ENCODE measurements around the gene PDGFB.

PDGFB gene

GRCh38 chr22:39252461-39253434 is 8.0 kb upstream of the PDGFB start:
- peak overlapping the region; percentile 60; the same call in 1 of the 2 replicates for H3K9ac ChIP-seq (ENCODE audit: low read length)
- no peak for TF ChIP-seq EZH2phosphoT487 (IDR thresholded peaks at IDR 0.05; ENCODE audit: low read length)
- TF ChIP-seq EZH2 (optimal IDR thresholded peaks at IDR 0.05; ENCODE audit: low read depth, low read length) = no peak
- no peak for TF ChIP-seq CTCF (IDR thresholded peaks at IDR 0.05; ENCODE audit: low read length)
- H3K79me2 ChIP-seq (ENCODE audit: low read length) = no peaks in the 10 kb centered on the region
- H2AFZ ChIP-seq (ENCODE audit: low read length) = peak overlapping the region; percentile 38
- H3K9me3 ChIP-seq (replicated peaks; ENCODE audit: insufficient read depth, low read length) = no peaks in the 10 kb centered on the region
- no peaks in the 10 kb centered on the region for H3K36me3 ChIP-seq (replicated peaks; ENCODE audit: insufficient read depth, low read length)
- no peaks in the 10 kb centered on the region for H3K9me2 ChIP-seq (replicated peaks; ENCODE audit: insufficient read depth, low read length)
- H3K4me1 ChIP-seq (ENCODE audit: low read length) = peaks cover 49% of the 10 kb centered on the region
- H3K4me2 ChIP-seq (ENCODE audit: low read depth, low read length) = peak overlapping the region; percentile 60
- H3K27me3 ChIP-seq (replicated peaks; ENCODE audit: insufficient read depth, low read length) = no peaks in the 10 kb centered on the region
- peak overlapping the region; percentile 49; the same call in 1 of the 2 replicates for H3K27ac ChIP-seq (ENCODE audit: low read length)
- H3K4me3 ChIP-seq (ENCODE audit: low read length) = no peak overlapping the region
- H3F3A ChIP-seq (ENCODE audit: insufficient read depth, low read length) = no peaks in the 10 kb centered on the region
- no peak for DNase-seq
- no peaks in the 10 kb centered on the region for H4K20me1 ChIP-seq (ENCODE audit: insufficient read depth, low read length)

GRCh38 chr22:39251762-39252460 is 7.1 kb upstream of the PDGFB start:
- no peaks in the 10 kb centered on the region for H3K79me2 ChIP-seq (ENCODE audit: low read length)
- peaks cover 49% of the 10 kb centered on the region for H3K4me1 ChIP-seq (ENCODE audit: low read length)
- H3K9me3 ChIP-seq (replicated peaks; ENCODE audit: insufficient read depth, low read length) = no peaks in the 10 kb centered on the region
- no peaks in the 10 kb centered on the region for H3K9me2 ChIP-seq (replicated peaks; ENCODE audit: insufficient read depth, low read length)
- H3K4me2 ChIP-seq (ENCODE audit: low read depth, low read length) = no peak overlapping the region
- H2AFZ ChIP-seq (ENCODE audit: low read length) = no peak overlapping the region
- H3K27ac ChIP-seq (ENCODE audit: low read length) = no peak overlapping the region
- H3K9ac ChIP-seq (ENCODE audit: low read length) = no peak overlapping the region
- TF ChIP-seq EZH2phosphoT487 (IDR thresholded peaks at IDR 0.05; ENCODE audit: low read length) (no peak), EZH2 (optimal IDR thresholded peaks at IDR 0.05; ENCODE audit: low read depth, low read length) (no peak), CTCF (IDR thresholded peaks at IDR 0.05; ENCODE audit: low read length) (no peak)
- H3K4me3 ChIP-seq (ENCODE audit: low read length) = no peak overlapping the region
- peaks cover 1% of the 10 kb centered on the region; the same call in 1 of the 2 replicates for H3F3A ChIP-seq (ENCODE audit: insufficient read depth, low read length)
- DNase-seq = no peak
- H3K27me3 ChIP-seq (replicated peaks; ENCODE audit: insufficient read depth, low read length) = no peaks in the 10 kb centered on the region
- H3K36me3 ChIP-seq (replicated peaks; ENCODE audit: insufficient read depth, low read length) = no peaks in the 10 kb centered on the region
- H4K20me1 ChIP-seq (ENCODE audit: insufficient read depth, low read length) = no peaks in the 10 kb centered on the region

- TF ChIP-seq EZH2phosphoT487 (IDR thresholded peaks at IDR 0.05; ENCODE audit: low read length) (no peak), CTCF (IDR thresholded peaks at IDR 0.05; ENCODE audit: low read length) (no peak), EZH2 (optimal IDR thresholded peaks at IDR 0.05; ENCODE audit: low read depth, low read length) (no peak)
- no peaks in the 10 kb centered on the region for H3K9me3 ChIP-seq (replicated peaks; ENCODE audit: insufficient read depth, low read length)
- no peak overlapping the region for H3K4me3 ChIP-seq (ENCODE audit: low read length)
- H3F3A ChIP-seq (ENCODE audit: insufficient read depth, low read length) = peaks cover 5% of the 10 kb centered on the region
- no peak overlapping the region for H3K9ac ChIP-seq (ENCODE audit: low read length)
- no peaks in the 10 kb centered on the region for H3K79me2 ChIP-seq (ENCODE audit: low read length)
- H3K27me3 ChIP-seq (replicated peaks; ENCODE audit: insufficient read depth, low read length) = no peaks in the 10 kb centered on the region
- H3K9me2 ChIP-seq (replicated peaks; ENCODE audit: insufficient read depth, low read length) = no peaks in the 10 kb centered on the region
- no peaks in the 10 kb centered on the region for H3K36me3 ChIP-seq (replicated peaks; ENCODE audit: insufficient read depth, low read length)
- no peak for DNase-seq
- H3K27ac ChIP-seq (ENCODE audit: low read length) = no peak overlapping the region
- H3K4me2 ChIP-seq (ENCODE audit: low read depth, low read length) = no peak overlapping the region
- no peak overlapping the region for H2AFZ ChIP-seq (ENCODE audit: low read length)
- no peaks in the 10 kb centered on the region for H4K20me1 ChIP-seq (ENCODE audit: insufficient read depth, low read length)
- H3K4me1 ChIP-seq (ENCODE audit: low read length) = peaks cover 47% of the 10 kb centered on the region
Observed at GRCh38 chr22:39250838-39251237, 6.1 kb upstream of the PDGFB start.

Data from MM.1S (cell line).